Amniotic epithelial cell (primary cell): Measurements from ENCODE around the gene MTCH2.
A peak's percentile ranks its signal among the peaks of the same experiment; 100 is the strongest.
"Not testable (repeated sequence)": the region's sequence is repeated elsewhere in the genome, so short reads cannot be mapped to it uniquely, and the experiment has no call there.

Source experiments
- DNase-seq: peaks from one replicate; pipeline ENCODE4 v3.0.0-alpha.2; 2010; ENCODE audit warnings: low read depth

Gene MTCH2

DNA sequence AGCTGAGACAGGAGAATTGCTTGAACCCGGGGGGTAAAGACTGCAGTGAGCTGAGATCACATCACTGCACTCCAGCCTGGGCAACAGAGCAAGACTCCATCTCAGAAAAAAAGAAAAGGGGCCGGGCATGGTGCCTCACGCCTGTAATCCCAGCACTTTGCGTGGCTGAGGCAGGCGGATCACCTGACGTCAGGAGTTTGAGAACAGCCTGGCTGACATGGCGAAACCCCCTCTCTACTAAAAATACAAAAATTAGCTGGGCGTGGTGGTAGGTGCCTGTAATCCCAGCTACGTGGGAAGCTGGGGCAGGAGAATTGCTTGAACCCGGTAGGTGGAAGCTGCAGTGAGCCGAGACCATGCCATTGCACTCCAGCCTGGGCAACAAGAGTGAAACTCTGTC is 6.0 kb downstream of the MTCH2 start:
- not testable (repeated sequence) for DNase-seq

- peak; percentile 15 for DNase-seq
Measured at GRCh38 chr11:47631473-47631872, 10.9 kb downstream of the MTCH2 start.

DNA sequence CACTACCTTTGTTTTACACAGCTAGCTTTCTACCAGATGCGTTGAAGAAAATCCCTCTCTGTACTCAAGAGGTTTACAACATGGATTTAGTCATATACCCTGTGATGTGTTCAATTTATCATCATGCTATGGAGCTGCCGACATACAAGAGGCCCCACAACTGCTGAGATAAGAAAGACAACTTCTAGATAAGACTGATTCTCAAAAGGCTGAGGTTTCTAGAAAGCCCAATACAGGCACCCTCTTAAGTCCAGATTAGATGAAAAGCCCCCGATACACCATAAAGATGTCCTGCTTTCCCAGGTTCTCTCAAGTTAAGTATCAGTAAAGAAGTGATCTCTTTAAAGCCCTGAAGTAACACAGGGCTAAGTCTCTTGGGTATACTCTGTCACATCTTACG is 14.3 kb downstream of the MTCH2 start:
- DNase-seq = peak; percentile 87

DNA sequence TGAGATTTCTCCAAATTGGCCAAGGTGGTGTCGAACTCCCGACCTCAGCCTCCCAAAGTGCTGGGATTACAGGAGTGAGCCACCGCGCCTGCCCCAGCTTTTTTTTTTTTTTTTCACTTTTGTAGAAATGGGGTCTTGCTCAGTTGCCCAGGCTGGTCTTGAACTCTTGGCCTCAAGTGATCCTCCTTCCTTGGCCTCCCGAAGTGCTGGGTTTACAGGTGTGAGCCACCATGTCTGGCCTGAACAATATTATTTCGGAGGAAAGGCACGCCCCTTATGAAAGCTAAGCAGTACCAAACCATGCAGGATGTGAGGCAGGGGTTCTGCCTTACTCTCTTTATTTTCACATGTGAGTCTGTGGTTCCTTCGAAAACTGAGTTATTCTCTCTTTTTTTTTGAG is 16.1 kb downstream of the MTCH2 start:
- no peak for DNase-seq

DNA sequence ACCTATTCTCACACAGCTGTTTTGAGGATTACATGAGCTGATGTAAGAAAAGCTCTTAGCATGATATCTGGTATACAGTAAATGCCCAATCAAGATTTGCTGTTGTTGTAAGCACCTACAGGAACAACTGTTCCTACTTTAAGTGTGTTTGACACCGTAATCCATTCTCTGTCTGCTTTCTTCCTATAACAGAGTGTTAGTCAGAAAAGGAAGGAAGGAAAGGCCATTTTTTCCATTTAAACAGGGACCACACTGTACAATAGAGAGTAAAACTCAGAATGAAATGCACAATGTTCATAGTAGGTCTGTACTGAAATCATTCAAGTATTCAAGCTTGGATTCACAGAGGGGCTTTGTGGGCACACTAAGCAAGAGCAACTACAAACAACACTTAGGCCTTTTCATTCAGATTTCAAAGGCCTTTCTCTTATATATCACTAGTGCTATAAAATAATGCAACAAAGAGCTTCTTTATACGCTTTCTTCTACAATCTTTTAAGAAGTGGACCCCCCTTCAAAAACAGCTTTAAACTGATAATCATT is 21.5 kb downstream of the MTCH2 start:
- no peak for DNase-seq

DNA sequence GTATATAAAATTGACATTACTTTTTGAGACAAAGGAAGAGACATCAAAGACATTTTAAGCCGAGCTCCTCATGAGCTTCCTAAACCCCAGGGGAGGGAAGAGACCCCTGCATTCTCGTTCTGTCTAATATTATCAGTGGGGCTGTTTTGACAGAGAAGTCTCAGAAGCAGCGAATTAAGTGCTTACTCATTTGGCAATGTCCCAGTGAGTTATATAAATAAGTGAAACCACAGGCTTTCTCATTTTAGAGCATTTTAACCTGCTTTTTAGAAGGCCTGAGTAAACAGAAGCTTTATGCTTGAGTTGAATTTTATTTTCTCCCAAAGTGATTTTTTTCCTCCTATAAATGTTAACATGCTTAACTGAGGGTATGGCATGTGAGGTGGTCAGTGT is 24.9 kb downstream of the MTCH2 start:
- DNase-seq = peak; percentile 80

GRCh38 chr11:47616726-47617416 is 25.5 kb downstream of the MTCH2 start:
- peak; percentile 85 for DNase-seq

- DNase-seq = no peak
Measured at GRCh38 chr11:47615249-47615648, 27.1 kb downstream of the MTCH2 start.

GRCh38 chr11:47611348-47611794 is 31.0 kb downstream of the MTCH2 start:
- DNase-seq = no peak

DNA sequence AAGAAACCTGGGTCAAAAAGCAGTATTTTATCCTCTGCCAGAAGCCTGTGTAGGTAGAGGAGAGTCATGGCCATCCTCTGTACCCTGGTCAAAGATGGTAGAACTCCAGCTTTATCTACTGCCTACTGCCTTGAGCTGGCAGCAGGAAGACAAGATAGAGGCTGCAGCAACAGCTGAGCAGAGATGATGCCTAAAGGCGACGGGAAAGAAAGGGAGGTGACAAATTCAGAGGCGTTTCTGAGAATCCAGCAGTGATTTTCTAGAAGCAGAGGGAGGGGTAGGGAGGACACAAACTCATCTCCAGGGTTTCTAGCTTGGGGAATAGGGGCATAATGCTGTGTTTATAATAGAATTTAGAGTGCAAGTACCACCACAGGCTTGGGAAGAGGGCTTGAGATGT is 32.7 kb downstream of the MTCH2 start:
- DNase-seq = no peak

DNA sequence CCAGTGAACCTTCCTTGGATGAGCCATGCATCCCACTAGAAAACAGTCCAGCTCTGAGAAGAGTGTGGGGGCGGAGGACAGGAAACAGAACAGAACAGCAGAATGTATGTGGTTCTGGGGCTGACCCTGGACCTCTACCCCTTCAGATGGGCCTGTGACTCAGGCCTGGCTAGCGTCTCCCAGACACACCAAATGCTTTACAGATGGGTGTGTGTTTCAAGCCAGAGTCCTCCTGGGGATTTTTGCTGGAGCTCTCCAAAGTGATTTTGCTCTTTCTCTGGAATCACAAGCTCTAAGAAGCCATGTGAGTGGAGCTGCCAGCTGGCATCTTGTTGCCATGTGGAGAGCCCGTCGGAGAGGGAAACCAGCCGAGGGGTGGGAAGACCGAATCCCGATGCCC is 35.0 kb downstream of the MTCH2 start:
- DNase-seq = peak; percentile 96

- DNase-seq = peak; percentile 48
Measured at GRCh38 chr11:47606731-47607130, 35.6 kb downstream of the MTCH2 start.

GRCh38 chr11:47605921-47606320 is 36.4 kb downstream of the MTCH2 start:
- no peak for DNase-seq

DNA sequence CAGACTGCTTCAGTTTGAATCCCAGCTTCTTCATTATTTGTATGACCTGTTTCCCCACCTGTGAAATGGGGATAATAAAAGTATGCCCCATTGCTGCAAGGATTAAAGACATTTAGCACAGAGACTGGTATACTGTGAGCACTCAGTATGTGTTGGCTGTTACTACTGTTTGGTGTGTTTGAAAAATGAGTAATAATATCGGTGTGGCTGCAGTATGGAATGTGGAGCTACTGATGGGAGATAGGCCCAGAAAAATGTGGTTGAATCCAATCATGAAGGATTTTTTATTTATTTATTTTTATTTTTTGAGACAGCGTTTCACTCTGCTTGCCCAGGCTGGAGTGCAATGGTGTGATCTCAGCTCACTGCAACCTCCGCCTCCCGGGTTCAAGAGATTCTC is 39.1 kb downstream of the MTCH2 start:
- no peak for DNase-seq

DNA sequence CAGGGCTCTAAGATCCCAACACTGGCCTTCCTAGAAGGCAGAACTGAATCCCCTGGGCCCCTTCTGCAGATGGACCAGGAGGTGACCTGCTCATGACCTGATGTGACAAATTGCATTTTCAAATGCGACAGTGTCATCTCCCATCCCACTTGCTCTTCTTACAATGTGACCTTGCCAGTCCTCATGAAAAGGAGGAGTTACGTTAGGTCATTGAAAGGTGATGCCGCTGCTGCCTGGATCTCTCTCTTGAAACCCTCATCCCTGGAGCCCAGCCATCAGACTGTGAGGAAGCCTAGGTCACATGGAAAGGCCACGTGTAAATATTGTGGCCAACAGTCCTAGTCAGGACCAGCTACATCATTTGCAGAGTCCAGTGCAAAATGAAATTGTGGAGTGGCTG is 42.5 kb downstream of the MTCH2 start:
- no peak for DNase-seq

DNA sequence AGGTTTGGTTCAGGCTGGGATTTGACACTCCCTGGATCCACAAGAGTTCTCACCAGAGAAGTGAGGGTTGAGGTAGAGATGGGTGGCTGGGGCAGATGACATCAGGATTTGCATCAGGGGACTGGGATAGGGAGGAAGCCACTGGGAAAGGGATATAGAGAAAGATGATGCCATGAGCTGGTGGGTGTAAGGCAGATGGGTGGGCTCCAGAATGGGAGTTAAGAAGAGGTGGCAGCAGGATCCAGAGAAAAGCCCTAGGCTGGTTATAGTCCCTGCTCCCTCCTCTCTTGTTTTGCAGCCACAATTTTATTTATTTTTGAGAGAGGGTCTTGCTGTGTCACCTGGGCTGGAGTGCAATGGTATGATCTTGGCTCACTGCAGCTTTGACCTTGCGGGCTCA is 46.4 kb downstream of the MTCH2 start:
- DNase-seq = no peak

DNA sequence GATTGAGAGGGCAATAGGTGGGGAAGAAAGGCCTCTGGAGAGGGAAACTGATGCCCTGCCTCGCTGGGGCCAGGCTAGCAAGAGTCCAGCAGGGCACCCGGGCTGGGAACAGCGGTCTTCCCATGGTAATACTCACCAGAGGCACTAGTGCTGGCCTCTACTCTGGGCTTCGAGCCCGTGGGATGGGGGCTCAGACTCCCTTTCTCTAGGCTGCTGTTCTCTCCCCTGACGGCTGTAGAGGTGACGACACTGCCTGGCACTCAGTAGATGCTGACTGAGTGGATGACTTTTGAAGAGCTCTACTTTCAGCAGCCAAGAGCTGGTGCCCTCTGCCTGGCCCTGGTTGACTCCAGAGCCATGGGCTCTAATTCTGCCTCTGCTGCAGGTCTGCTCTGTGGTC is 47.3 kb downstream of the MTCH2 start:
- no peak for DNase-seq

DNA sequence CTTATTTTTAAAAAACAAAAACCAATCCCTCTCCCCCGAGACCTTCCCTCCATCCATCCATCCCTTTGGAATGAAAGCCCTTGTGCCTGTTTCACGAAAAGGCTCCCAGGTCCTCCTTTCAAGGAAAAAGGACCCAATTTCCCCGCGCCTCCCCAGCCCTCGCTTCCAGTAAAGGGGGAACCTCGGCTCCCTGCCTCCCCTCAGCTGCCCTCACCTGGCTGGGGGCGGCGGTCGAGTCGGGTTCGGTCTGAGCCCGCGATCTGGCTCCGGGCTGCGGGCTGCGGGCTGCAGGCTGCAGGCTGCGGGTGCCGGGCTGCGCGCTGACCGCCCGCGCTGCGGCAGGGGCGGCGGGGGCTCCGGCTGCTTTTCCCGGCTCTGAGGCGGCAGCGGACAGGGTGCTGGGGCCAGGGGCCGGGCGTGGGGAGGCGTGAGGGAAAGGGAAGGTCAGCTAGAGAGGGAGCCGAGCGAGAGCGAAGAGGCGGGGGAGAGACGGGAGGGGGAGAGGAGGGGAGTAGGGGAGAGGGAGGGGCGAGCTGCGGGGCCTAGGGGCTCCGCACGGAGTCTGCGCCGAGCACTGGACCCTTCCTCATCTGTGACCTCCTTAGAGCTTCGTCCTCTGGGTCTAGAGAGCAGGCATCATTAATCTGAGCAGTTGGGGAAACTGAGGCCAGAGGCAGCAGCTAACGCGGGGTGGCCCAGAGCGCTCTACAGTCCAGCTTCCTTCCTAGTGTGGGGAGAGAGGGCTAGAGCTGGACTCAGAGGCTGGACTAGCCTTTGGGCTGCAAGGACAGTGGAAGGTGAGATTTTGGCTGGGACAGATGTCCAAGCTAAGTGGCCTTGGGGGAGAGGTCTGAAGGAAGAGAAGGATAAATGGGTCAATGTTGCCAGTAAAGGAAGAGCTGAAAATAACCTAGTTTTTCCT is 48.2 kb downstream of the MTCH2 start, which contains the start of gene C1QTNF4:
C1QTNF4 (minus strand) TSS at position 478 of the 922 bp plus-strand sequence. CDS start 3,601 bp downstream, outside the sequence.
- DNase-seq = no peak

DNA sequence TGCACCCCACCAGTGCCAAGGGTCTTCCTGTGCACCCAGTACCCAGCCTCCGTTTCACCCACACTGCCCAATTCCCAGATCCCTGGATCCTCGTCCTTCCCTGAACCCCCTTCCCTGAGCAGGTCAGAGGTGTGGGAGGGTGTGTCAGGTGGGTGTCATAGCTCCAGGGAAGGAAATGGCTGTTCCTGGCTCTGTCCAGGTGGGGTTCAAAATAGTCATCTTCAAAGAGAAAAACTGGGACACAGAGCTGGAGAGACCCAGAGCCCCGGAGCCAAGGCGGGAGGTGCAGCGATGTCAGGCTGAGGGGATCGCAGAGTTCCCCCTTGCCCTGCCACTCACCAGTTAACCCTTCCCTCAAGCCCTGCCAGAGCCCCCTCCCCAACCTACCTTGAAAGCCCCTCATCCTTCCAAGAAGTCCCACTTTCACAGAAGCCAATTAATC is 48.8 kb downstream of the MTCH2 start:
- no peak for DNase-seq

- no peak for DNase-seq
Measured at GRCh38 chr11:47592970-47593369, 49.4 kb downstream of the MTCH2 start.

GRCh38 chr11:47592251-47592650 is 50.1 kb downstream of the MTCH2 start:
- DNase-seq = no peak

DNA sequence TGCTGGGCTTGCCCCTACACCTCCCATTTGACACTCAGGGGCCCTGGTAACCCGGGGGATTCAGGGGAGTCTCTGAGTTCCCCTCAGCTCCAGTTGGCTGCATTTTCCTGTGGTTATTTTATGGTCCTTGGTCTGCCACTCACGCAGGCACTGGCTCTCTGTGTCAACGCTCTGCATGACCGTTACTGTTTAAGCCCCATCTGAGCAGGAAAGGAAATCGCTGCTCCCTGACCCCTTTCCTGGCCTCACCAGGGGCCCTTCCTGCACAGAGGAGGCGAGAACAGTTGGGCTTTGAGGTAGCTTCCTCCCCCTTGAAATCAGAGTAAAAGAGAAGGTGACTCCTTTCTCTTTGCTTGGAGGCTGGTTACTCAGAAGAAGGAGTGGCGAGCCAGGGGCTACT is 50.6 kb downstream of the MTCH2 start:
- DNase-seq = no peak
